ENCODE results near the gene SLC45A3.
"Not testable (repeated sequence)": the region's sequence is repeated elsewhere in the genome, so short reads cannot be mapped to it uniquely, and the experiment has no call there.

SLC45A3 gene

GRCh38 chr1:205666372-205667166 lies 13.7 kb downstream of the SLC45A3 start:
- no peak for DNase-seq

- DNase-seq = peak; percentile 59
Measured at GRCh38 chr1:205665201-205666045, 14.9 kb downstream of the SLC45A3 start.

- peak; percentile 47 for DNase-seq
Measured at GRCh38 chr1:205664399-205665017, 15.8 kb downstream of the SLC45A3 start.

- no peak for DNase-seq
Measured at GRCh38 chr1:205663286-205663936, 16.9 kb downstream of the SLC45A3 start.

GRCh38 chr1:205662791-205663190 lies 17.5 kb downstream of the SLC45A3 start:
- no peak for DNase-seq

GRCh38 chr1:205662135-205662738 lies 18.1 kb downstream of the SLC45A3 start:
- no peak for DNase-seq

GRCh38 chr1:205661429-205662134 lies 18.7 kb downstream of the SLC45A3 start:
- DNase-seq = no peak

GRCh38 chr1:205660361-205660760 lies 19.9 kb downstream of the SLC45A3 start:
- DNase-seq = no peak

- peak; percentile 63 for DNase-seq
Measured at GRCh38 chr1:205658943-205659581, 21.2 kb downstream of the SLC45A3 start.

GRCh38 chr1:205656236-205656635 lies 24.1 kb downstream of the SLC45A3 start:
- peak; percentile 24 for DNase-seq

- no peak for DNase-seq
Measured at GRCh38 chr1:205652984-205653383, 27.3 kb downstream of the SLC45A3 start.

- peak; percentile 50 for DNase-seq
Measured at GRCh38 chr1:205650241-205650640, 30.1 kb downstream of the SLC45A3 start.

GRCh38 chr1:205645519-205645918 lies 34.8 kb downstream of the SLC45A3 start:
- DNase-seq = no peak

GRCh38 chr1:205642679-205643307 lies 37.5 kb downstream of the SLC45A3 start:
- DNase-seq = no peak

GRCh38 chr1:205639567-205639966 lies 40.7 kb downstream of the SLC45A3 start:
- DNase-seq = no peak

- no peak for DNase-seq
Measured at GRCh38 chr1:205637854-205638468, 42.3 kb downstream of the SLC45A3 start.

GRCh38 chr1:205636732-205637131 lies 43.6 kb downstream of the SLC45A3 start:
- no peak for DNase-seq

- DNase-seq = not testable (repeated sequence)
Measured at GRCh38 chr1:205636138-205636530, 44.2 kb downstream of the SLC45A3 start.

GRCh38 chr1:205633421-205633976 lies 46.8 kb downstream of the SLC45A3 start:
- no peak for DNase-seq

GRCh38 chr1:205632669-205633169 lies 47.6 kb downstream of the SLC45A3 start:
- DNase-seq = peak; percentile 34

Measured in DMS79 treated with DMSO at 0.1 percent for 48 hours (cell line).